Activated CD4-positive, alpha-beta T cell treated with anti-CD3 and anti-CD28 coated beads, Interleukin-2, Interleukin-4, amounts not matched to agents 100 ng/mL and 50 ng/mL, durations not matched to agents 16 hours and 8 hours (primary cell): Measurements from ENCODE around the gene POLA1.

ENCODE experiments used
- DNase-seq: peaks from one replicate; pipeline ENCODE4 v3.0.0-alpha.2; 2020; ENCODE audit warnings: low spot score

Gene POLA1

GRCh38 chrX:25022499-25023325 lies 329.0 kb downstream of the POLA1 start:
- DNase-seq = no peak

- DNase-seq = no peak
These were observed 330.2 kb downstream of the POLA1 start for GRCh38 chrX:25023908-25024307.

GRCh38 chrX:25025615-25026014 lies 331.9 kb downstream of the POLA1 start:
- no peak for DNase-seq

- no peak for DNase-seq
These were observed 332.9 kb downstream of the POLA1 start for GRCh38 chrX:25026576-25026975.

- no peak for DNase-seq
These were observed 335.0 kb downstream of the POLA1 start for GRCh38 chrX:25028726-25029125.

- DNase-seq = no peak
These were observed 335.6 kb downstream of the POLA1 start for GRCh38 chrX:25029288-25029825.

GRCh38 chrX:25034889-25035288 lies 341.2 kb downstream of the POLA1 start:
- no peak for DNase-seq

- DNase-seq = no peak
These were observed 345.3 kb downstream of the POLA1 start for GRCh38 chrX:25039036-25039435.

GRCh38 chrX:25043192-25043591 lies 349.5 kb downstream of the POLA1 start:
- DNase-seq = no peak
